AG04450 (cell line): ENCODE results near the gene KDM3B. TPM values are rescaled to one million over a fixed set of nuclear protein-coding genes. Genes with fewer than 3 reads are reported as not detected.

Source experiments
- CTCF ChIA-PET: fragments of 300-600, 350-600 bp; formaldehyde crosslinking; extraction: SDS; loops from one replicate; lab custom pipeline; 2022; ENCODE audit warnings: antibody characterized with exemption, inconsistent platforms; lab: Charles Lee
- POLR2A ChIA-PET: fragments of 350-600 bp; formaldehyde crosslinking; extraction: SDS; loops from one replicate; lab custom pipeline; 2021; ENCODE audit warnings: antibody characterized with exemption, inconsistent platforms; lab: Yijun Ruan, JAX
- DNase-seq: peaks from one replicate; pipeline ENCODE4 v3.0.0-alpha.2; 2011; ENCODE audit warnings: low read depth, low spot score
- H3K27ac ChIP-seq: one replicate; pipeline ENCODE4 v1.5.1; 2012; ENCODE audit warnings: low read depth, low read length, control low read depth
- H3K27me3 ChIP-seq: one replicate; pipeline ENCODE4 v1.6.0; 2012; ENCODE audit warnings: low read length; ENCODE audit not compliant: control insufficient read depth, insufficient read depth
- H3K4me3 ChIP-seq: 2 replicates; pipeline ENCODE4 v1.5.1; 2011; ENCODE audit warnings: mild to moderate bottlenecking, low read depth, low read length, control low read depth
- H3K9me3 ChIP-seq: 2 replicates; pipeline ENCODE4 v1.5.1; 2012; ENCODE audit warnings: low read length; ENCODE audit not compliant: control insufficient read depth, insufficient read depth
- CTCF ChIP-seq: IDR thresholded peaks from 2 replicates; pipeline ENCODE4 v1.5.1; 2011; ENCODE audit warnings: low read depth, low read length, control low read depth, inconsistent platforms
- polyA plus RNA-seq: library from polyadenylated mRNA; depleted of rRNA; stranded (reverse); fragments of >200 nt; gene quantifications from 2 replicates; pipeline ENCODE4 v1.2.3, GENCODE V29; 2011

Gene KDM3B
- polyA plus RNA-seq, 1 experiment, result 32.7 TPM

DNA sequence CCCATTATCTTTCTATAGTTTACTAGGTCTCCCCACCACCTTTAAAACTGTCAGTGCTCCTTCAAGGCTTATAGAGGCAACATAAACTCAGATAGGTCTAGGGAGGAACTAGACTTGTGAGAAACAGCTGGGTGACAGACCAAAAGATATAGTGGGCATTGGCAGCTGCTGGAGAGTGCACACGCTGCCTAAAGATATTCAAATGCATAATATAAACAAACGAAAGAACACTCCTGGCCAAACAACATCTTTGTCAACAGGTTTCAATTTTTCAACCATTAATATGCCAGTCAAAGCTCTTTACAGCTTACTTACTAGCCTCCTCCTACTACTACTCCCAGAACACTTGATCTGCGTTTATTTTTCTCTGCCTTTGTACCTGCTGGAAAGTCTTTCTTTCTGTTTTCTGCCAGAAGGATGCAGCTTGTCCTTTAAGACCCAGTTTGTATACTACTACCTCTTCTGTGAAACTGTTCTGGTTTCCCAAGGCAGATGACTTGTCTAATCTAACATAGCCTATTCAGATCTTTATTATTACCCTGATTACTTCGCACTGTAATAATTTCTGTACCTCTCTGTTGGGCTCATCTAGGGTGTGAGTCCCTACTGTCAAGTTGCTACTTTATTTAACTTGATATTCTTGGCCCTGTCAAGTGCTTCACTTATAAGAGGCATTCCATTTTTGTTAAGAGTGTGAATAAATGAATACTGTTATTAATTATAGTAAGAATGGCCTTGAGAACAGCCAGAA, 14.3 kb downstream of the KDM3B start:
- no peaks in the 10 kb centered on the region for H3K27me3 ChIP-seq
- CTCF ChIA-PET, result interaction anchor here (1.0 to 7.8 kb wide), 2 partner anchors 13 to 144 kb away, joined by 3 to 100 read pairs; partner anchors contain the start of gene KDM3B
- no peaks in the 10 kb centered on the region for H3K9me3 ChIP-seq
- POLR2A ChIA-PET, result no interaction called here
- H3K4me3 ChIP-seq, result no peak overlapping the region
- no peak for DNase-seq
- TF ChIP-seq CTCF, result no peak
- H3K27ac ChIP-seq, result no peak overlapping the region

- DNase-seq, result no peak
- no peaks in the 10 kb centered on the region for H3K27me3 ChIP-seq
- H3K4me3 ChIP-seq, result no peak overlapping the region
- no peaks in the 10 kb centered on the region for H3K9me3 ChIP-seq
- H3K27ac ChIP-seq, result no peak overlapping the region
- ChIA-PET POLR2A (no interaction called here), CTCF (interaction anchor here (1.2 to 7.8 kb wide), 2 partner anchors 16 to 81 kb away, joined by 3 to 100 read pairs; partner anchors contain the start of gene KDM3B)
- TF ChIP-seq CTCF, result no peak
These were observed 16.8 kb downstream of the KDM3B start for GRCh38 chr5:138369261-138369660.

GRCh38 chr5:138369706-138370105, 17.2 kb downstream of the KDM3B start:
- ChIA-PET POLR2A (no interaction called here), CTCF (interaction anchor here (1.2 to 7.8 kb wide), 2 partner anchors 16 to 81 kb away, joined by 3 to 100 read pairs; partner anchors contain the start of gene KDM3B)
- H3K27me3 ChIP-seq, result no peaks in the 10 kb centered on the region
- no peaks in the 10 kb centered on the region for H3K9me3 ChIP-seq
- DNase-seq, result no peak
- no peak overlapping the region for H3K4me3 ChIP-seq
- no peak for TF ChIP-seq CTCF
- H3K27ac ChIP-seq, result no peak overlapping the region

GRCh38 chr5:138370537-138370936, 18.1 kb downstream of the KDM3B start:
- Histone ChIP-seq H3K27me3 (no peaks in the 10 kb centered on the region), H3K9me3 (no peaks in the 10 kb centered on the region), H3K27ac (no peak overlapping the region), H3K4me3 (no peak overlapping the region)
- no peak for TF ChIP-seq CTCF
- DNase-seq, result no peak
- ChIA-PET POLR2A (interaction anchor here (0.7 to 1.6 kb wide), 2 partner anchors 18 to 32 kb away, joined by 5 read pairs; partner anchors contain the start of genes FAM53C and KDM3B), CTCF (interaction anchor here (7.8 kb wide), 1 partner anchor 17 kb away, joined by 100 read pairs; the partner anchor contains the start of gene KDM3B)

- Histone ChIP-seq H3K27ac (no peak overlapping the region), H3K9me3 (no peaks in the 10 kb centered on the region), H3K4me3 (no peak overlapping the region), H3K27me3 (no peaks in the 10 kb centered on the region)
- ChIA-PET CTCF (interaction anchor here (0.7 to 7.8 kb wide), 3 partner anchors 18 to 247 kb away, joined by 3 to 100 read pairs (median 4); partner anchors contain the start of gene KDM3B), POLR2A (interaction anchor here (0.6 to 1.6 kb wide), 3 partner anchors 13 to 194 kb away, joined by 3 to 5 read pairs (median 3); partner anchors contain the start of gene FAM53C)
- TF ChIP-seq CTCF, result no peak
- DNase-seq, result no peak
These were observed 19.0 kb downstream of the KDM3B start for GRCh38 chr5:138371454-138371853.
